SK-N-SH treated with all-trans-retinoic acid at 6 μM for 48 hours (cell line): ENCODE measurements around the gene RFK.

Experiments
- ATAC-seq: fragments of 200-7000 bp; cut with Tn5 transposase; 3 replicates; pipeline ENCODE4 v1.9.1; 2020; ENCODE audit warnings: mild to moderate bottlenecking, moderate library complexity
- ARNTL ChIP-seq: fragments of 450-650 bp; formaldehyde crosslinking; IDR thresholded peaks from 2 replicates; pipeline ENCODE4 v1.5.0; 2020; ENCODE audit warnings: low read depth, mild to moderate bottlenecking, moderate library complexity, borderline replicate concordance
- BACH2 ChIP-seq: fragments of 250-450 bp; sonication (Bioruptor Pico); IDR thresholded peaks from 2 replicates; pipeline ENCODE4 v1.9.0; 2021; ENCODE audit warnings: mild to moderate bottlenecking, borderline replicate concordance
- CSRNP3 ChIP-seq: fragments of 250-450 bp; sonication (Bioruptor Pico); IDR thresholded peaks from 2 replicates; pipeline ENCODE4 v1.5.1; 2021; ENCODE audit warnings: mild to moderate bottlenecking, moderate library complexity
- ESRRG ChIP-seq: fragments of 250-450 bp; sonication (Bioruptor Pico); IDR thresholded peaks from 2 replicates; pipeline ENCODE4 v1.6.1; 2021; ENCODE audit warnings: mild to moderate bottlenecking
- GLIS3 ChIP-seq: fragments of 250-450 bp; sonication (Bioruptor Pico); IDR thresholded peaks from 2 replicates; pipeline ENCODE4 v1.5.0; 2020; ENCODE audit warnings: mild to moderate bottlenecking, moderate library complexity
- ISL1 ChIP-seq: fragments of 250-450 bp; sonication (Bioruptor Pico); IDR thresholded peaks from 2 replicates; pipeline ENCODE4 v2.1.2; 2022; ENCODE audit warnings: mild to moderate bottlenecking, moderate library complexity
- OSR1 ChIP-seq: fragments of 250-450 bp; sonication (Bioruptor Pico); IDR thresholded peaks from 2 replicates; pipeline ENCODE4 v1.8.0; 2022; ENCODE audit warnings: moderate library complexity, mild to moderate bottlenecking, inconsistent platforms
- POU6F1 ChIP-seq: fragments of 250-450 bp; sonication (Bioruptor Pico); IDR thresholded peaks from 2 replicates; pipeline ENCODE4 v1.8.0; 2021; ENCODE audit warnings: low read depth, mild to moderate bottlenecking, moderate library complexity, borderline replicate concordance
- PPARA ChIP-seq: fragments of 250-450 bp; sonication (Bioruptor Pico); IDR thresholded peaks from 2 replicates; pipeline ENCODE4 v1.5.0; 2020; ENCODE audit warnings: mild to moderate bottlenecking, borderline replicate concordance
- RARB ChIP-seq: fragments of 250-450 bp; sonication (Bioruptor Pico); IDR thresholded peaks from 2 replicates; pipeline ENCODE4 v1.8.0; 2021; ENCODE audit warnings: mild to moderate bottlenecking, moderate library complexity
- SNAI2 ChIP-seq: fragments of 250-450 bp; sonication (Bioruptor Pico); IDR thresholded peaks from 2 replicates; pipeline ENCODE4 v1.5.0; 2020; ENCODE audit warnings: mild to moderate bottlenecking, moderate library complexity
- TCF4 ChIP-seq: fragments of 250-450 bp; sonication (Bioruptor Pico); IDR thresholded peaks from 2 replicates; pipeline ENCODE4 v1.8.0; 2021; ENCODE audit warnings: mild to moderate bottlenecking, moderate library complexity, borderline replicate concordance
- TOX ChIP-seq: fragments of 250-450 bp; sonication (Bioruptor Pico); IDR thresholded peaks from 2 replicates; pipeline ENCODE4 v1.8.0; 2021; ENCODE audit warnings: mild to moderate bottlenecking, moderate library complexity, borderline replicate concordance
- ZC3H10 ChIP-seq: fragments of 250-450 bp; sonication (Bioruptor Pico); IDR thresholded peaks from 2 replicates; pipeline ENCODE4 v1.5.1; 2021; ENCODE audit warnings: mild to moderate bottlenecking, moderate library complexity
- ZFP3 ChIP-seq: fragments of 250-450 bp; sonication (Bioruptor Pico); IDR thresholded peaks from 2 replicates; pipeline ENCODE4 v1.5.0; 2020; ENCODE audit warnings: mild to moderate bottlenecking, moderate library complexity
- ZFP30 ChIP-seq: fragments of 450-650 bp; formaldehyde crosslinking; IDR thresholded peaks from 2 replicates; pipeline ENCODE4 v1.5.0; 2022; ENCODE audit warnings: mild to moderate bottlenecking, moderate library complexity
- ZNF565 ChIP-seq: fragments of 450-650 bp; formaldehyde crosslinking; conservative IDR thresholded peaks from 2 replicates; pipeline ENCODE4 v1.5.0; 2020; ENCODE audit warnings: low read depth, mild to moderate bottlenecking, moderate library complexity
- ZNF70 ChIP-seq: fragments of 450-650 bp; formaldehyde crosslinking; IDR thresholded peaks from 2 replicates; pipeline ENCODE4 v1.5.0; 2020; ENCODE audit warnings: mild to moderate bottlenecking, moderate library complexity
- ZNF8 ChIP-seq: fragments of 450-650 bp; formaldehyde crosslinking; IDR thresholded peaks from 2 replicates; pipeline ENCODE4 v1.5.0; 2020; ENCODE audit warnings: mild to moderate bottlenecking, moderate library complexity
- TF ChIP-seq, protein P1 (sequence below): fragments of 250-450 bp; sonication (Bioruptor Pico); IDR thresholded peaks from 2 replicates; pipeline ENCODE4 v1.5.1; 2020; ENCODE audit warnings: low read depth, mild to moderate bottlenecking, moderate library complexity

RFK gene

DNA sequence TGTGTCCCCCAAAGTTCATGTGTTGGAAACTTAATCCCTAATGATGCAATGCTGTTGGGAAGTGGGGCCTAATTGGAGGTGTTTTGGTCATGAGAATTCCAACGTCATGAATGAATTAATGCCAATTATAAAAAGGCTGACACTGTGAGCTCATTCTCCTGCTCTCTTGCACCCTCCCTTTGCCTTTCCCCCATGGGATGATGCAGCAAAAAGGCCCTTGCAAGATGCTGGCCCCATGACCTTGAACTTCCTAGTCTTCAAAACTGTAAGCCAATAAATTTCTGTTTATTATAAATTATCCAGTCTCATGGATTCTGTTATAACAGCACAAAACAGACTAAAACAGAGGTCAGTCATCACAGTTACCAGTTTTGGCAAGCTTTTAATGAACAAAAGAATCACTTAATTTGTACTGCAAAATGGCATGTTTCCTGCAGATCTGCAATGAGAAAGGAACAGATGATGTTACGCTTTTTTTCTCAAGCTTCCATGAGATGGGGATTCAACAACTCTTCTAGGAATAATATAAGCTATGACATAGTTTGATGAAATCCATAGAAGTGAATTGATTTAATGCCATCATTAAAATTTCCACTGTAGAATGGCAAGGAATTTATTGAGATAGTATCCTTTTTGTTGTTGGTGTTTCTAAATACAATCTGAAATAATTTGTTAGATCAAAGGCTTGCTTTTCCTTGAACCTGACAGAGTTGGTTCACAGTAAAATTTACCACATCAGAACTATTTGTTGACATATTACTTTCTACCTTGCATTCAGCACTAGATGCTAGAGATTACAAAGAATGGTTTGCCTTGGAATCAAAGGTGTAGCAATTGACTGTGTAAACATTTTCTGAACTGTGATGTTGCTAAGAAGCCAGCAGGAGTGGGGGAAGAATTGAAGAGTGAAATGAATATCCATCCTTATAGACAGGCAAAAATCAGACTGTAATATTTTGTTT lies 29.3 kb upstream of the RFK start (continued):
- TF ChIP-seq POU6F1 (CRISPR knock-in tag) = no peak
- TF ChIP-seq PPARA = no peak
- no peak for TF ChIP-seq ARNTL (CRISPR knock-in tag)
- TF ChIP-seq ZNF565 (CRISPR knock-in tag) = no peak
- no peak for TF ChIP-seq ZFP3 (CRISPR knock-in tag)
- TF ChIP-seq ZC3H10 (CRISPR knock-in tag) = no peak
- TF ChIP-seq, all 23 proteins: peak for 0

GRCh38 chr9:76419782-76420380 lies 25.7 kb upstream of the RFK start:
- TF ChIP-seq ESRRG (CRISPR knock-in tag) (no peak), ZNF8 (CRISPR knock-in tag) (no peak)
- peak; percentile 73 for ATAC-seq

GRCh38 chr9:76417394-76417793 lies 23.2 kb upstream of the RFK start:
- TF ChIP-seq TCF4 (CRISPR knock-in tag) (no peak), PPARA (no peak), ESRRG (CRISPR knock-in tag) (no peak), POU6F1 (CRISPR knock-in tag) (no peak), ZNF70 (CRISPR knock-in tag) (no peak), BACH2 (CRISPR knock-in tag) (no peak), ZNF8 (CRISPR knock-in tag) (no peak), ZFP30 (CRISPR knock-in tag) (no peak), ARNTL (CRISPR knock-in tag) (no peak), ISL1 (CRISPR knock-in tag) (no peak), ZFP3 (CRISPR knock-in tag) (no peak), RARB (no peak), OSR1 (CRISPR knock-in tag) (no peak), ZNF565 (CRISPR knock-in tag) (no peak), SNAI2 (CRISPR knock-in tag) (no peak), CSRNP3 (CRISPR knock-in tag) (no peak), GLIS3 (no peak), TOX (CRISPR knock-in tag) (no peak)
- TF ChIP-seq, protein P1, sequence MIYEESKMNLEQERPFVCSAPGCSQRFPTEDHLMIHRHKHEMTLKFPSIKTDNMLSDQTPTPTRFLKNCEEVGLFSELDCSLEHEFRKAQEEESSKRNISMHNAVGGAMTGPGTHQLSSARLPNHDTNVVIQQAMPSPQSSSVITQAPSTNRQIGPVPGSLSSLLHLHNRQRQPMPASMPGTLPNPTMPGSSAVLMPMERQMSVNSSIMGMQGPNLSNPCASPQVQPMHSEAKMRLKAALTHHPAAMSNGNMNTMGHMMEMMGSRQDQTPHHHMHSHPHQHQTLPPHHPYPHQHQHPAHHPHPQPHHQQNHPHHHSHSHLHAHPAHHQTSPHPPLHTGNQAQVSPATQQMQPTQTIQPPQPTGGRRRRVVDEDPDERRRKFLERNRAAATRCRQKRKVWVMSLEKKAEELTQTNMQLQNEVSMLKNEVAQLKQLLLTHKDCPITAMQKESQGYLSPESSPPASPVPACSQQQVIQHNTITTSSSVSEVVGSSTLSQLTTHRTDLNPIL (CRISPR knock-in tag) = no peak
- ATAC-seq = no peak

GRCh38 chr9:76415731-76416130 lies 21.5 kb upstream of the RFK start:
- ATAC-seq = no peak
- TF ChIP-seq ZC3H10 (CRISPR knock-in tag) = no peak

GRCh38 chr9:76415154-76415553 lies 20.9 kb upstream of the RFK start:
- ATAC-seq = no peak
- TF ChIP-seq TOX (CRISPR knock-in tag) = no peak
- TF ChIP-seq SNAI2 (CRISPR knock-in tag) = no peak
- no peak for TF ChIP-seq ZFP3 (CRISPR knock-in tag)
- TF ChIP-seq OSR1 (CRISPR knock-in tag) = no peak
- no peak for TF ChIP-seq CSRNP3 (CRISPR knock-in tag)
- TF ChIP-seq POU6F1 (CRISPR knock-in tag) = no peak
- no peak for TF ChIP-seq ARNTL (CRISPR knock-in tag)
- TF ChIP-seq GLIS3 = no peak
- no peak for TF ChIP-seq ZNF8 (CRISPR knock-in tag)
- no peak for TF ChIP-seq BACH2 (CRISPR knock-in tag)
- TF ChIP-seq, protein P1 (CRISPR knock-in tag) = no peak
- TF ChIP-seq RARB = no peak
- TF ChIP-seq ZC3H10 (CRISPR knock-in tag) = no peak
